Stimulated activated CD4-positive, alpha-beta T cell treated with anti-CD3 and anti-CD28 coated beads, Interleukin-4, amount 100 ng/mL, for 4 hours (primary cell): ENCODE results near the gene PMPCA.

Source experiments
- DNase-seq, 2 experiments: peaks; one replicate each; pipeline ENCODE4 v3.0.0-alpha.2; 2020

Gene PMPCA

DNA sequence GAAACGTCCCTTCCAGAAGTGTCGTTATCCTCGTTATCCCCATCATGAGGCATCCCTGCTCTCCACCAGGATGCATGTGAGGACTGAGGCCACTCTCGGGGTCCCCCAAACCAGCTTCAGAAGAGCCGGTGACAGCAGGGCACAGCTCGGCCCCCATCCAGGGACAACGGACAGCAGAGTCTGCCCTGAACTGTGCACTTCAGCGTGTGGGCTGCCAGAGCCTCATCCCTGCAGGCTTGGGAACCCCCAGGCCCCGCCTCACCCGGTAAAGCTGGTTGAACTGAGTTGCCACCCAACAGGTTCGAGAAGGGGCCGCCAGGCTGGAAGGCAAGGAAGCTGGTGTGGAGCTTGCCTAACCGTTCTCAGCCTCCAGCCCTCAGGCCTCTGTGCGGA lies 36.3 kb upstream of the PMPCA start:
- DNase-seq = no peak

DNA sequence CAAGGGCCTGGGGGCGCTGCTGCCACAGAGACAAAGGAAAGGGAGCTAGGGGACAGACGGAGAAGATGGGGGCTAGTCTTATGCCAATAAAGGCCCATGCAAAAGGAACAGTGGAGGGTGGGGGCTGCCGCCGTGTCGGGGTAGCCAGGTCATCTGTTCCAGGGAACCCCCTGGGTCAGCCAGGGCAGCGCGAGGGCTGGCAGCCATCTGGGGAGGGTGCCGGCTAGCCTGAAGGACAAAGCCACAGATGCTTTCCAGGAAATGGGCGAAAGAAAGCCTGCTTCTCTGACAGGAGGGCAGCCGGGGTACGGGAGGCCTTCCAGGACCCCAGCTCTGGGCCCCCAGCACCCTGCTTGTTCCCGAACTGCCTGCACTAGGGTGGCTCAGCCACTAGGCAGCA lies 35.4 kb upstream of the PMPCA start:
- no peak for DNase-seq

DNA sequence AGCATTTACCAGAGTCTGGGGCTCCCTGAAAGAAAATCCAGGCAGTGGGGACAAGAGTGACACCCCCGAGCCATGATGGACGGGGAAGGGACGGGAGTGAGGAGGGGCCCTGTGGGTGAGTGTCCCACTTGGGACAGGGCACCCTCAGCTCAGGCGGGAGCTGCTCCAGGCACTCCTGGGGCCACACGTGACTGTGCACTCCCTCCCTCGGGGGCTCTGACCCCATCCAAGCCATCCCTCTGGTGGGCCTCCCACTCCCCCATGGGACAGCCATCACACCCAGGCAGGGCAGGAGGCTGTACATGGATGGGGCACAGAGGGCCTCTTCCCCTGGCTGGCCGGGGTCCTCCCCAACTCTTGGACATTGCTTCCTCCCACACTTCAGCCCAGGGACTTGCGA lies 34.0 kb upstream of the PMPCA start:
- DNase-seq = no peak

DNA sequence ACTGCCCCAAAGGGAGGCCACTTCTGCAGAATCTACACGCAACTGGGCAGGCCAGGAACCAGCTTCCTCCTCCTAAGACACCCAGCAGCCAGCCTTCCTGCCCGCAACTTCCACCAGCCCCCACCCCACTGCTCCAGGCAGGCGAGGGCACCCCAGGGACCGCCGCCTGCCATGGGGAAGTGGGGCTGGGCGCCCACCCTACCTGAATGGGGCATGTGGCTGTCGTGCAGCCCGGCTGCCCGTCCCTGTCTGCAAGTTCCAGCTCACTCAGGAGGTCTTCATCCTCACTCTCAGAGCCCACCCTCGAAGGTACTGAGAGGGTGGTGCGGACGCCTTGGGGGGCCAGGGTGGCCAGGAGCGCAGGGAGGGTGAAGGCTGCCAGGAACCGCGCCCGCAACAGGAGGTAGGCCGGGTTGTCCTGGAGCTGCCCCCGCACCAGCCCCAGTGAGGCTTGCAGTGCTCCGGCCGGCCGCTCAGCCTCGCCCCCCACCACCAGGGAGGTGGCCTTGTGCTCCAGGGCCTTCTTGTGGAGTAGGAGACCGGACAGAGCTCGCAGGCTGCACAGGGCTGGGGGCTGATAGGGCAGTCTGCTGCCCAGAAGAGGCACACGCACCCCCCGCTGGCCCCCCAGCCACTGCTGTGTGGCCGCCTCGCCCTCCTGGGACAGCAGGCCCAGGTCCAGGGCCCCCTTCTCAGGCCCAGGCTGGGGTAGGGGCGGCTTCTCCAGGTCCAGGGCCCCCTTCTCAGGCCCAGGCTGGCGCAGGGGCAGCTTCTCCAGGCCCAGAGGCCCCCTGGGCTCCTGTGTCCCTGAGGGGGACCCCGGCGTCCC lies 32.9 kb upstream of the PMPCA start:
- DNase-seq = no peak

DNA sequence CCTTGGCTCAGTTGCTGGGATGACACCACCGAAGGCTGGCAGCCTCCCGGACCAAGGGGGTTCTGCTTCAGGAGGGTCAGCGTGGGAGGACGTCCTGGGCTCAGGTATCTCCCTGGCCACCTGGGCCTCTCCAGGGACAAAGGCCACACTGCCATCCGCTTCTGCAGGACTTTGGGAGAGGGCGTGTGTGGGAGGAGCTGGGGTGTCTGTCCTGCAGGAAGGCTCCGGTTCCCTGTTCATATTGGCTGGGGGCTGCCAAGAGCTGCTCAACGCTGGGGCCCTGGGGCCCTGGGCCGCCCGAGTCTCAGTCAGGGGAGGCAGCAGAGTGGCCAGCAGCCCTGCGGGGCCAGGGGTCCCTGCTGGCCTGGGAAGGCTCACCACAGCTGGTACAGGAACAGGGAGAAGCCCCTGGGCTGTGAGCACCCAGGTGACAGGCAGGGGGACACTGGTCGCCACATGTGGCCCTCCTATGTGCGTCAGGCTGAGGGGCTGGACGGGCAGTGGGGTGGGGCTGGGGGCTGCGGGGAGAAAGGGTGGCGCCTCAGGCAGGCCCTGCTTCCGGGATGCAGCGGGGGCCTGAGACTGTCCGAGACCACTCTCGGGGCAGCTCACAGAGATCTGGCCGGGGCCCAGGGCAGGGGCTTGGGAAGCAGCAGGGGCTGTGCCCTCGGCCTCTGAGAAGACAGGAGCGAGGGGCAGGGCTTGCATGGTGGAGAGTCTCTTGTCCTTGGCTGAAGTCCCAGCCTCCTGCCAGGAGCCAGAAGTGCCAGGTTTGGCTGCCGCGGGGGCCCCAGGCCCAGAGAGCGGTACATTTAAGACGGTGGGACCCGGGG lies 32.1 kb upstream of the PMPCA start:
- DNase-seq = no peak

DNA sequence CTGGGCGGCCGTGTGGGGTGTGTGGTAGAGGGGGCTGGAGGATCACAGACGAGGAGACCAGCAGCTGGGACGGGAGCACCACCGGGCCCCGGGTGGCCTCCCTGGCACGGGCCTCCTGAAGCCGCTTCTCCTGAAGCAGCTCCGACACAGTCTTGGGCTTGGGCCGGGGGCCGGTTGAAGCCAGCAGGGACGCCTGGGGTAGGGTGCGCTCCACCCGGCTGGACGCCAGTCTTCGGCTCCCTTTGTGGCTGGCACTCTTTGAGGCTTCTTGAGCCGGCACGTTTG lies 31.5 kb upstream of the PMPCA start:
- DNase-seq = no peak

DNA sequence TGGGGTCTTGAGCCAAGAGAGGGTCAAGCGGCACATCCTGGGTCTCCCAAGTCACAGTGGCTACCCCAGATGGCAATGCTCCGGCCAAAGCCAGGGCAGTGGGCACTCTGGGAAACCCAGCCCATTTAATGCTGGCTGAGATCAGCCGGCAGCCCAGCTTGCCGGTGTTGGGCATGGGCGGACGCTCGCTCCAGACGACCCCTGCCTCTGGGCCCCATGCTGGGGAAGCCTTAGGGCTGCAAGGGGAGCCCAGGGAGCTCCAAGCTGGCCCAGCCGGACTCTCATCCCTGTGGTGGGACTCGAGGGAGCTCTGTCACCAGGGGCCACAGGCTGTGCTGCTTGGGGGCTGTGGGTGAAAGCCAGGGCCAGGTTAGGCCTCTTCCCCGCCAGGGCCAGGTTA lies 31.1 kb upstream of the PMPCA start:
- no peak for DNase-seq

DNA sequence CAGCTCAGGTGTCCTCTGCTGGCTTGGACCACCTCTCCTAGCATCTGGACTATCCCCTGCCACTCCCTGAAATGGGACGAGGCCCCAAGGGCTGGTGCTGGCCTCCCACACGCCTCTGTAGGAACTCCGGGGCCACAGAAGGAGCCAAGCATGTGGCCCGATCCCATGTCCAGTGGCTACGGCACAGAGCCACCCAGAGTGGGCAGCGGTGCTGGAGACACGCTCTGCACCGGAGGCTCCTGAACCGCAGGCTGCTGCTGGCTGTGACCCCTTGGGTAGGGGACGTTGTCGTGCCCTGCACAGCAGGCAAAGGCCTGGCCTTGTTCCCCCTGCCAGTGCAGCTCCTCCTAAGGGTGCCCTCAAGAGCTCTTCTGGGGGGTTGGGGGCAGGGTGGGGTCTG lies 30.6 kb upstream of the PMPCA start:
- DNase-seq = no peak

DNA sequence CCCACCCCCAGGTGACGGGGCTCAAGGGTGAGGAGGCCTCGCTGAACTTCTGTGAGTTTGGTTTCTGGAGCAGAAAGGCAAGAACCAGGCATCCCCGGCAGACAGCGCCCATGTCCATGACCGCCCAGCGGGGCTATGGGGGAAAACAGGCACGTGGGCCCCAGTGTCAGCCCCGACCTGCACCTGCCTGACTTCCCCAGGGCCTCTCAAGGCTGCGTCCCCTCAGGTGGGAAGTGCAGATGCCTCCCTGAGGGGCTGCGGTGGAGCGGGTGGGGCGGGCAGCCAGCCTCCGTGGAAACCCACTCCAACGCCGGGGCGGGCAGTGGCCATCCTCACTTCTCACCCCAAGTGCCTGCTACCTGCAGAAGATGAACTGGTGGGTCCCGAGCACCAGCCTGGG lies 30.1 kb upstream of the PMPCA start:
- no peak for DNase-seq

DNA sequence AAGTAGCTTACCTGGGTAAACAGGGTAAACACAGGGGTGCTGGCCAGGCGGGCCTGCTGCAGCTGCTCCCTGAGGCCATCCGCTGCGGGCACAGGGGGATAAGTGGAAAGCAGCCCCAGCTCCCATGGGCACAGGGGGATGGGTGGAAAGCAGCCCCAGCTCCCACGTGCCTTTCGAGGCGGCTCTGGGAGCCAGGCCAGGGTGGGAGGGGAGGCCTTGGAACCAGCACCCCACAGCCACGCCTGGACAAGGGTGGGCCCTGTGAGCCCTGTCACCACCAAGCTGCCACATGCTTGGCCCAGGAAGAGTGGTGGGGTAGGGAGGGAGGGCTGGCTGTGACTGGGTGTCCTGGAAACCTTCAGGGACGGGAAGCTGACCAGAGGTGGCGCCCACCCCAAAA lies 29.1 kb upstream of the PMPCA start:
- DNase-seq = no peak

DNA sequence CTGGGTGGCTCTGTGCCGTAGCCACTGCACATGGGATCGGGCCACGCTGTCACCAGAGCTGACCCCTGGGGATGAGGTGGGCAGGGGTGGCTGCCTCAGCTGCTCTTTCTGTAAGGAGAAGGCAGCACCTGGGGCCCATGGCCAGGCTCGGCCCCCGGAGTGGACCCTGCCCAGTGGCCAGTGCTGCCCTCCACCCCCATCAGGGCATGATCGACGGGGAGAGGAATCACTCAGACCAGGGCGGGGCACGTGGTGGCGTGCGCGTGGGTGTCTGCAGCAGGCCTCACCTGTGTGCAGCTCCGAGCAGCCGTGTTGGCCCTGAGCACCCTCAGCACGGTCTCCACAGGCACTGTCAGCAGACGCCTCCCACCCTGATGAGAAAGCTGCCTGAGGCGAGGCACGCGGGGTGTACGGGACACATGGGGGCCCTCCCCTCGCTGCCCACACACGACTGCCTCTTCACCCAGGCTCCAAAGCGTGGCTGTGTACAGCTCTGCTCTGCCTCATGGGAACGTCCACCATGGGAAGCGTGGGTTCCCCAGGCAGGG lies 28.4 kb upstream of the PMPCA start:
- no peak for DNase-seq

DNA sequence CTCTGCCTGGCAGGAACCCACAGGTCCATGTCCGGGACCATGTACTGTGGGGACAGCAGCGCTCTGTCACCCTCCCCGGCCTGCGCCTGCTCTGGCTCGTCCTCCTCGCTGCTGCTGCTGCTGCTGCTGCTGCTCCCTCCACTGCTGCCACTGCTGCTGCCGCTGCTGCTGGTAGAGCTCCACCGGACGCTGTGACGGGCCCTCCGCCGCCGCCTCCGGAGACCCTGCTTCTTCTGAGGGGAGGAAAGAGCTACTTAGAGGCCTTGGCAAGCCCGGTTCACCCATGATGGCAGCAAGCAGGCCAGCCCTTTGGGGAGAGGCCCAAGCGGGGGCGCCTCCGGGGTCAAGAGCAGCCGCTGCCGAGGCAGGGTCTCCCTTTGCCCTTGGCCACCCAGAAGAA lies 27.0 kb upstream of the PMPCA start:
- DNase-seq = no peak

DNA sequence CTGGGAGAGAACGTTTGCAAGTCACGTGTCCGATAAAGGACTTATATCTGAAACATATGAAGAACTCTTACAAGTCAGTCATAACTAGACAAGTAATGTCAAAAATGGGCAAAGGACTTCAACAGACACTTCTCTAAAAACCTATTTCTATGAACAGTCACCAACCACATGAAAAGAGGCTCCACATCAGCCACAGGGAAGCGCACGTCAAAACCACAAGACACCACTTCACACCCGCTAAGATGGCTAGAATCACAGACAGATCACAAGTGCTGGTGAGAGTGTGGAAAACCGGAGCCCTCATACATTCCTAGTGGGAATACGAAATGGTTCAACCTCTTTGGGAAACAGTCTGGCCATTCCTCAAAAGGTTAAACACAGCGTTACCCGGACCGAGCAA lies 25.4 kb upstream of the PMPCA start:
- DNase-seq = peak in 1 of 2 experiments; percentile 33

DNA sequence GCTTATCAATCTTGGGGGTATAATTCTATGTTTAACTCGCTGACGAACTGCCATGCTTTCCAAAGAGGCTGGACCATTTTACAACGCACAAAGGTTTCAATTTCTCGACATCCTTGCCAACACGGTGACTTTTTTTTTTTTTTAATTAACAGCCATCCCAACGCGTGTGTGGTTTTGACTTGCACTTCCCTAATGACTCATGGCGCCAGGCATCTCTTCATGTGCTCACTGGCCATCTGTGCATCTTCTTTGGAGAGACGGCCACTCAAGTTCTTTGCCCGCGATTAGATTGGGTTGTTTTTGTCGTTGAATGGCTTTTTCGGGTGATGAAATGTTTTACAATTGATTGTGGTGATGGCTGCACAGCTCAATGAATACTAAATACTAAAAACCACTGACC lies 24.4 kb upstream of the PMPCA start:
- DNase-seq = no peak

DNA sequence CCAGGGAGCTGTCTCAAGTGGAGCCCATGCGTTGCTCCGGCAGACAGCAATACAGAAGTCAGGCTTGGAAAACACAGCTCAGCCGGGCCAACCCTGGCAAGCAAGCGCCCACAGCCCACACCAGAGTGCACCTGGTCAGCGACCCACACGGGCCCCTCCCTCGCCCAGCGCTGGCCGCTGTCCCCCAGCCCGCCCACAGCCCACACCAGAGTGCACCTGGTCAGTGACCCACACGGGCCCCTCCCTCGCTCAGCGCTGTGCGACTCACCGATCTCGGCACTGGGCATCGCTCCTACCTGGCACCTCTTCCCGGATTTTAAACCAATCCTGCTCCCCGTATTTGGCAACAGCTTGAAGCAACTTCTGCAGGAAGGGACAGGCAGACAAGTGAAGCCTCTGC lies 23.2 kb upstream of the PMPCA start:
- DNase-seq = no peak

DNA sequence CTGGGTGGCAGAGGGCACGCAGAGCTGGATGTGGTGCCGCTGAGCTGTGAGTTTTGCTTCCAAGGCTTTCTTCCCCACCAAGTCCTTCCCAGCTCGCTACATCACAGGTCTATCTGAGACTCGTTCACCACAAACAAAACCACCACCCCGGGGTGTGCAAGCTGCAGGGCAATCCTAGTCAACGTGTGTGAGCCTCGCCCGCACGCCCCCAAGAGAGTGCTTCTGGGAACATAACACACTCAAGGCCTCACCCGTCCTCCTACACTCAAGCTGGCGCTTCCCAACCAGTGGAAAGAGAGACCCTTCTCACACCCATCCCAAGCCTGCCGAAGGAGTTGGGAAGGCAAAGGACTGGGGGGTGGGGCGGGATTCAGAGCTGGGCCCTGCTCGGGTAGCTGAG lies 21.1 kb upstream of the PMPCA start:
- no peak for DNase-seq

DNA sequence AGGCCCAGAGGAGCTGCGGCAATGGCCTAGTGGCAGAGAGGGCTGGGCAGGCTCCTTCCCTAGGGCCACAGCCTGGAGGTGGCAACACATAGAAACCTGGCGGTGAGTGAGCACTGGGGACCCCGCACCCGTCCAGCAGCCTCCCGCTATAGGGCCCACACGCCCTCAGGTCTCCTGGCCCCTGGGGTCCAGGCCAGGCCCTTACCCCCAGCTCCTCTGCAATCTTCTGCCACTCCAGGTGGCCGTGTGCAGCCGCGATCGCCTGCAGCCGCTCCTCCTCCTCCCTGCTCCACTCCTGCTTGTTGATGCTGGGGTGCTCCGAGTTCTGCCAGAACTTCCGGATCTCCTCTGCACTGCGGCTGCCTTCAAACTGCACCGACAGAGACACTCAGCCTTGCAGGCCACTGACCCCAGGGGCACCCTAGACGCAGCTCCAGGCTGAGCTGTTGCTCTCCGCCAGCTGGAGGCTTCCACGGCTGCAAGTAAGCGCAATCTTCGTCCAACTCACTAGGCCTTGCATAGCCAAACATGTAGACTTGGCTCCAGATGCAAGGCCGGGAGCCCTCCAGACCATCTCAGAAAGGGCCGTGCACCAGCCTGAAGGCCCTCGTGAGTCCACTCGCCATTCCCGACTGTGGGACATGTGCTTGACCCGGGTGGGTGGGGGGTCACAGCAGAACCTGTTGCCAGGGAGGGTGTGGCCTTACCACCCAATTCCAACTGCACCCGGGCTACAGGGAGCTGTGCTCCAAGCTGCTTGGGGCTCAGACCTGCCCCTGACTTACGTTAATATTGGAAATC lies 18.5 kb upstream of the PMPCA start:
- DNase-seq = no peak

DNA sequence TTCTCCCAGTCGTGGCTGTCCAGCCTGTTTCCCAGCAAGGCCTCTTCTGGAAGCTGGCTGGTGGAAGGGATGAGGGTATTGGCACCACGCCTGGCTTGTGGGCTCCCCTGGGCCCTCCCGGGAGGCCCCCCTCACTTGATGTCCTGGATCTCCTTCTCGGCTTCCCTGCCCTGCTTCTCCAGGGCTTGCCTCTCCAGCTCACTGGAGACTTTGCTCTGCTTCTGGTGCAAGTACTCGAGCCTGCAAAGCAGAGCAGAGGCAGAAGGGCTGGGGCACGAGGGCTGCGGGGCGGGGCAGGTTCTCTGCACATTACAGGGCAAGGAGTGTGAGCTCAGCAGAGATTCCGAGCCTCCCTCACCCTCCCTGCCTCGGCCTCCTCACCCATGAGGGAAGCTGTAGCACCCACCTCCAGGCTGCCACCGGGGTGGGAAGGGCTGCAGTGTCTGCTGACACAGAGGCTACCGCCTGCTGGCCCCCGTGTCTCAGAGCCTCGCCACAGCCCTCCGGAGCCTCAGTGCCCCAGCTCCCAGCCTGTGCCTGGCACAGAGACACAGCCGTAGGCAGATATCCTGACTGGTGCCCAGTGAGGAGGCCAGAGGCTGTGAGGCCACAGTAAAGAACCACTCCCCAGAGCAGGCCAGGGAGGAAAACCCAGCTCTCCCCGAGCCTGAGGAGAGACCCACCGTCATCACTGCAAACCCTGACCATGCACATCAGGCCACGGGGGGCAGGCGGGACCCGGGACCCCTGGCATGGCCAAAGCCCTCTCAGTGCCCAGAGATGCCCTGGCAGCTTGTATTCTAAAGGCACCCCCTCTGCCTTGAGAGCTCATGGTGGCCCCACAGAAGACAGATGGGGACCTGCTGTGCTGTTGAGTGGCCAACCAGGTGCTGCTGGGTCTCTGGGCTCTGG lies 17.7 kb upstream of the PMPCA start:
- no peak for DNase-seq

DNA sequence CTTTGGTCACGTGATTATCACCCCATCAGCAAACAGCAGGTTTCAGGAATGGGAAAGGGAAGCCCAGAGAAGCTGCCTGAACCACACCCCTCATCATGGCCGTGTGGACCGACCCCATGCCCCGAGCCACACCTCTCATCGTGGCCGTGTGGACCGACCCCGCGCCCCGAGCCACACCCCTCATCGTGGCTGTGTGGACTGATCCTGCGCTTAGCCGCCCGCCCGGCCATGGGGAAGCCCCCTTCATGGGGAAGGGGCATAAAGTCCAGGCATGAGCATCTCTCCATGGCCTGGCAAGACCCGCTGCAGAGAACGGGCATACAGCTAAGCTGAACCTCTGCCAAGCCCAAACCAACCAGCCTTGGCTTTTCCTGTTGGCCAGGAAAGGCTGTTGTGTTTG lies 16.9 kb upstream of the PMPCA start:
- no peak for DNase-seq

DNA sequence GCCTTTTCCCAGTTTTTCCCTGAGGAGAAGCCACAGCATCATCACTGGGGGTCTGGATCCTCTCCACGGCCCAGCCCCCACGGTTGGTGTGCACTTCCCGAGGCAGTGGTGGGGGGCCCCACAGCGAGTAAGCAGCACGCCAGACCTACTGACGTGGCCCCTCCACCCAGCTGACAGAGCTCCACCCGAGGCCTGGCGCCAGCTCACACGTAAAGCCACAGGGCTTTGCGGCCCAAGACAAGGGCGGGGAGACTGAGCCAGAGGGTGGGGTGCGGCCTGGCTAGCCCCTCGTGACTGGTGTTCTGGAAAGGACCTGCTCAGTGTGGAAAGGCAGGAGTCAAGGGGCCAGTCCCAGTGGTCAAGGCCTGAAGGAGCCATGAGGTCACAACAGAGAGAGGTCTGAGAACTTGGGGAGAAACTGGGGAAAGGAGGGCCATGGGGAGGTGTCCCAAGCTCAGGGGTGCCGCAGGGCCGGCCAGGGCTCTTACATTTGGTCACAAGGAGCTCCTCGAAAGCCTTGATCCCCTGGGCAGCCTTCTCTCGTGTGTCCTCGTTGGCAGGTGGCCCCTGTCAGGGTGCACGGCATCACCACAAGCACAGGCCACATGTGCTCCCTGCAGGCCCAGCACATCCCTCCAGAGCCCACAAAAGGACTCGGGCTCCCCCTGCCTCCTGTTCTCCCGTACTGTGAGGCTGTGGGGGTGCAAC lies 16.0 kb upstream of the PMPCA start:
- DNase-seq = no peak

DNA sequence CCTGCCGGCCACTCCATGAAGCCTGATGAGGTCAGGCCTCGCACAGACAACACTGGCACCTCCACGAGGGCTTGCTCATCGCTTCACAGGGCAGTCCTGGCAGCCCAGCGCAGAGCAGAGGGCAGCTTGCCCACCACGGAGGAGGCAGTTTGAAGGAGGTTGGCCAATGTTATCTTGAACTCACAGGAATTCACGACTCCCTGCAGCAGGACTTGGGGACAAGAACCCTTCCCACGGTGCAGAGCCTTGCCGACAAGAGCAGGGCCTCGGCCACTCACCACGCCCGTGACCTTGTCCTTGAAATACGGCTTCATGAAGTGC lies 15.5 kb upstream of the PMPCA start:
- DNase-seq = no peak
